HG02588 (cell line): Measurements from ENCODE around the gene ARHGAP32.
"Not testable (repeated sequence)": the region's sequence is repeated elsewhere in the genome, so short reads cannot be mapped to it uniquely, and the experiment has no call there.

Experiments used
- ATAC-seq: cut with Tn5 transposase; IDR thresholded peaks from one replicate; pipeline ENCODE4 v1.9.1; 2021; ENCODE audit warnings: mild to moderate bottlenecking, moderate library complexity; ENCODE audit not compliant: unreplicated experiment

Gene ARHGAP32

GRCh38 chr11:128936606-128937251 is 255.4 kb downstream of the ARHGAP32 start:
- ATAC-seq = no peak

GRCh38 chr11:128934926-128935325 is 257.2 kb downstream of the ARHGAP32 start:
- ATAC-seq = no peak

- ATAC-seq = no peak
Observed at GRCh38 chr11:128934351-128934750, 257.8 kb downstream of the ARHGAP32 start.

GRCh38 chr11:128933481-128934178 is 258.5 kb downstream of the ARHGAP32 start:
- ATAC-seq = no peak

- no peak for ATAC-seq
Observed at GRCh38 chr11:128931668-128932067, 260.5 kb downstream of the ARHGAP32 start.

GRCh38 chr11:128931066-128931465 is 261.1 kb downstream of the ARHGAP32 start:
- ATAC-seq = no peak

GRCh38 chr11:128929991-128930390 is 262.1 kb downstream of the ARHGAP32 start:
- ATAC-seq = no peak

- ATAC-seq = no peak
Observed at GRCh38 chr11:128929468-128929867, 262.7 kb downstream of the ARHGAP32 start.

- peak; percentile 97 for ATAC-seq
Observed at GRCh38 chr11:128928400-128928799, 263.7 kb downstream of the ARHGAP32 start.

GRCh38 chr11:128927683-128928336 is 264.3 kb downstream of the ARHGAP32 start:
- no peak for ATAC-seq

GRCh38 chr11:128927108-128927461 is 265.0 kb downstream of the ARHGAP32 start:
- no peak for ATAC-seq

GRCh38 chr11:128926437-128927107 is 265.6 kb downstream of the ARHGAP32 start:
- ATAC-seq = no peak

GRCh38 chr11:128926000-128926399 is 266.1 kb downstream of the ARHGAP32 start:
- ATAC-seq = no peak

- no peak for ATAC-seq
Observed at GRCh38 chr11:128925250-128925600, 266.9 kb downstream of the ARHGAP32 start.

- ATAC-seq = no peak
Observed at GRCh38 chr11:128924510-128925249, 267.4 kb downstream of the ARHGAP32 start.

- no peak for ATAC-seq
Observed at GRCh38 chr11:128924104-128924503, 268.0 kb downstream of the ARHGAP32 start.

- ATAC-seq = no peak
Observed at GRCh38 chr11:128921793-128922192, 270.3 kb downstream of the ARHGAP32 start.

- no peak for ATAC-seq
Observed at GRCh38 chr11:128920666-128921065, 271.5 kb downstream of the ARHGAP32 start.

- ATAC-seq = not testable (repeated sequence)
Observed at GRCh38 chr11:128919635-128920034, 272.5 kb downstream of the ARHGAP32 start.

GRCh38 chr11:128919216-128919615 is 272.9 kb downstream of the ARHGAP32 start:
- no peak for ATAC-seq

- no peak for ATAC-seq
Observed at GRCh38 chr11:128917144-128917724, 274.9 kb downstream of the ARHGAP32 start.
